Stomach (tissue), 9 donors: Measurements from ENCODE around the gene ADGRL3. TPM values are rescaled to one million over a fixed set of nuclear protein-coding genes. Genes with fewer than 3 reads are reported as not detected.

Experiments
- DNase-seq, 2 donors: peaks; one replicate each; pipeline versions ENCODE4 v3.0.0 to v3.0.0-alpha.2; 2013 to 2019
- H3K27ac ChIP-seq, 5 donors: fragments of 200-600 bp in 4 of 5; sonication (generic) in 4 of 5; one replicate each; pipeline ENCODE4 v1.5.1; 2013 to 2019; ENCODE audit warnings: mild to moderate bottlenecking in 1 of 5, moderate library complexity in 1 of 5
- H3K27me3 ChIP-seq, 3 donors: fragments of 200-600 bp; sonication (generic); one replicate each; pipeline ENCODE4 v1.5.1; 2017 to 2019; ENCODE audit warnings: mixed run types in 1 of 3
- H3K36me3 ChIP-seq, 4 donors: fragments of 200-600 bp; sonication (generic); 1 replicate in 3 of 4; 2 replicates in 1 of 4; pipeline ENCODE4 v1.5.1; 2016 to 2019
- H3K4me1 ChIP-seq, 4 donors: fragments of 200-600 bp; sonication (generic); one replicate each; pipeline ENCODE4 v1.5.1; 2016 to 2019
- H3K4me3 ChIP-seq, 4 donors: fragments of 200-600 bp; sonication (generic) in 3 of 4; one replicate each; pipeline ENCODE4 v1.5.1; 2016 to 2019; ENCODE audit warnings: mild to moderate bottlenecking in 1 of 4
- H3K9me3 ChIP-seq, 4 donors: fragments of 200-600 bp; sonication (generic); one replicate each; pipeline ENCODE4 v1.5.1; 2016 to 2019
- CTCF ChIP-seq, 7 experiments: fragments of 450-650 bp in 4 of 7; fragments of 200-600 bp in 3 of 7; sonication (generic) in 3 of 7; IDR thresholded peaks; one replicate each; pipeline ENCODE4 v1.5.1; 2016 to 2019; ENCODE audit warnings: antibody characterized with exemption in 7 of 7, control low read depth in 2 of 7, mild to moderate bottlenecking in 1 of 7
- EP300 ChIP-seq: sonication (generic); formaldehyde crosslinking; IDR thresholded peaks from one replicate; pipeline ENCODE4 v1.6.1; 2017; ENCODE audit warnings: antibody characterized with exemption
- POLR2A ChIP-seq, 4 donors: fragments of 450-650 bp; IDR thresholded peaks; one replicate each; pipeline ENCODE4 v1.6.1; 2016; ENCODE audit warnings: antibody characterized with exemption in 4 of 4, control low read depth in 2 of 4, mild to moderate bottlenecking in 1 of 4, moderate library complexity in 1 of 4
- POLR2AphosphoS5 ChIP-seq, 3 donors: sonication (generic); formaldehyde crosslinking; IDR thresholded peaks; one replicate each; pipeline ENCODE4 v1.6.1; 2016; ENCODE audit warnings: antibody characterized with exemption in 3 of 3
- WGBS, 5 donors: extraction: QIAGEN DNeasy Blood & Tissue Kit in 3 of 5; methylation state at CpG; one replicate each; pipeline versions ENCODE4 v1.1.5 to v1.1.7; 2013 to 2018; 5-methylcytosine and 5-hydroxymethylcytosine counted together
- intact Hi-C: fragments of 100-400 bp; cut with DNase I; formaldehyde crosslinking; loops from one replicate; pipeline ENCODE4 v1.15.1; 2023; ENCODE audit warnings: low total_unique reads
- polyA plus RNA-seq, 3 donors: library from polyadenylated mRNA; stranded (reverse); fragments of 200-250 nt; gene quantifications; one replicate each; pipeline ENCODE4 v1.2.3, GENCODE V29; 2013
- total RNA-seq, 5 donors: library from RNA; depleted of rRNA; stranded (reverse); fragments of >200 nt; gene quantifications; one replicate each; pipeline versions ENCODE4 v1.1.0 to v1.2.3, GENCODE V29; 2014 to 2016
- donor health status: healthy with polysubstance abuse.
- donor health status: Bipolar disorder and iron deficiency.
- donor health status: healthy.

Gene ADGRL3
- total and polyA plus RNA-seq, 8 donors, result 0.48 to 109 (median 3.9) TPM

GRCh38 chr4:61277785-61278760 is 77.9 kb downstream of the ADGRL3 start:
- DNase-seq, result peak in 1 of 2 donors; percentile 44
- no peaks in the 10 kb centered on the region for H3K36me3 ChIP-seq
- H3K9me3 ChIP-seq, result no peaks in the 10 kb centered on the region
- no peaks in the 10 kb centered on the region for H3K27me3 ChIP-seq
- H3K4me3 ChIP-seq, result no peak overlapping the region
- peak overlapping the region in 1 of 5 donors; percentile 2 for H3K27ac ChIP-seq
- H3K4me1 ChIP-seq, result peaks cover 0 to 18% (median 7%) of the 10 kb centered on the region in 4 donors
- 64 to 81% (median 75%) methylated on average over 5 of the region's 5 CpGs for WGBS, 5 donors
- TF ChIP-seq POLR2A (IDR thresholded peaks at IDR 0.05) (no peak), CTCF (IDR thresholded peaks at IDR 0.05) (no peak), POLR2AphosphoS5 (IDR thresholded peaks at IDR 0.05) (no peak), EP300 (no peak)
- intact Hi-C loops, result no loop called here

GRCh38 chr4:61292322-61292721 is 92.2 kb downstream of the ADGRL3 start:
- 57 to 67% (median 65%) methylated on average over 3 of the region's 3 CpGs for WGBS, 5 donors
- no peak for DNase-seq
- Histone ChIP-seq H3K36me3 (no peaks in the 10 kb centered on the region), H3K27me3 (no peaks in the 10 kb centered on the region), H3K9me3 (no peaks in the 10 kb centered on the region), H3K27ac (no peak overlapping the region), H3K4me3 (no peak overlapping the region), H3K4me1 (no peaks in the 10 kb centered on the region)
- no peak for TF ChIP-seq POLR2A (IDR thresholded peaks at IDR 0.05)
- intact Hi-C loops, result no loop called here

GRCh38 chr4:61293707-61294400 is 93.7 kb downstream of the ADGRL3 start:
- WGBS, 5 donors, result 51 to 78% (median 59%) methylated on average over 7 of the region's 7 CpGs
- H3K4me3 ChIP-seq, result no peak overlapping the region
- H3K4me1 ChIP-seq, result no peaks in the 10 kb centered on the region
- H3K36me3 ChIP-seq, result no peaks in the 10 kb centered on the region
- peak in 1 of 2 donors; percentile 30 for DNase-seq
- intact Hi-C loops, result no loop called here
- TF ChIP-seq EP300 (no peak), POLR2AphosphoS5 (IDR thresholded peaks at IDR 0.05) (no peak), POLR2A (IDR thresholded peaks at IDR 0.05) (no peak), CTCF (IDR thresholded peaks at IDR 0.05) (no peak)
- H3K9me3 ChIP-seq, result no peaks in the 10 kb centered on the region
- H3K27me3 ChIP-seq, result no peaks in the 10 kb centered on the region
- H3K27ac ChIP-seq, result no peak overlapping the region

- intact Hi-C loops, result no loop called here
- Histone ChIP-seq H3K27me3 (no peaks in the 10 kb centered on the region), H3K4me1 (peaks cover 0 to 4% (median 0%) of the 10 kb centered on the region in 4 donors), H3K9me3 (no peaks in the 10 kb centered on the region), H3K27ac (no peak overlapping the region), H3K36me3 (no peaks in the 10 kb centered on the region), H3K4me3 (no peak overlapping the region)
- DNase-seq, result no peak
- no peak for TF ChIP-seq CTCF (IDR thresholded peaks at IDR 0.05)
- no peak for TF ChIP-seq POLR2A (IDR thresholded peaks at IDR 0.05)
- no peak for TF ChIP-seq POLR2AphosphoS5 (IDR thresholded peaks at IDR 0.05)
- no peak for TF ChIP-seq EP300
- 82 to 86% (median 85%) methylated on average over 6 of the region's 6 CpGs for WGBS, 5 donors
Observed at GRCh38 chr4:61294936-61295335, 94.8 kb downstream of the ADGRL3 start.
